ENCODE measurements around the gene ESRRG.

The ESRRG gene

GRCh38 chr1:216726435-216726834 lies 3.2 kb upstream of the ESRRG start:
- no peak for TF ChIP-seq ARNTL (CRISPR knock-in tag; IDR thresholded peaks at IDR 0.05; ENCODE audit: borderline replicate concordance, low read depth)
- TF ChIP-seq BACH2 (CRISPR knock-in tag; IDR thresholded peaks at IDR 0.05; ENCODE audit: borderline replicate concordance), result no peak
- no peak for TF ChIP-seq PATZ1 (CRISPR knock-in tag; IDR thresholded peaks at IDR 0.05; ENCODE audit: borderline replicate concordance)
- no peak for TF ChIP-seq ZC3H10 (CRISPR knock-in tag; IDR thresholded peaks at IDR 0.05)
- ATAC-seq, result no peak

- TF ChIP-seq PPARA (CRISPR knock-in tag; IDR thresholded peaks at IDR 0.05; ENCODE audit: borderline replicate concordance), result no peak
- peak; percentile 39 for ATAC-seq
Measured at GRCh38 chr1:216722821-216723220, 408 bp downstream of the ESRRG start.

- no peak for TF ChIP-seq ZNF565 (CRISPR knock-in tag; conservative IDR thresholded peaks at IDR 0.05; ENCODE audit: low read depth)
- no peak for TF ChIP-seq OSR1 (CRISPR knock-in tag; IDR thresholded peaks at IDR 0.05)
- no peak for TF ChIP-seq ARNTL (CRISPR knock-in tag; IDR thresholded peaks at IDR 0.05; ENCODE audit: borderline replicate concordance, low read depth)
- peak; percentile 15; the same call in 1 of the 2 replicates for TF ChIP-seq ZNF70 (CRISPR knock-in tag; IDR thresholded peaks at IDR 0.05)
- TF ChIP-seq TOX (CRISPR knock-in tag; IDR thresholded peaks at IDR 0.05; ENCODE audit: borderline replicate concordance), result no peak
- no peak for TF ChIP-seq PATZ1 (CRISPR knock-in tag; IDR thresholded peaks at IDR 0.05; ENCODE audit: borderline replicate concordance)
- peak; percentile 55 for ATAC-seq
Measured at GRCh38 chr1:216721863-216722262, 1.4 kb downstream of the ESRRG start.

- TF ChIP-seq CREB5 (CRISPR knock-in tag; IDR thresholded peaks at IDR 0.05; ENCODE audit: low read depth), result no peak
- no peak; the same call in 1 of the 2 replicates for TF ChIP-seq POU6F1 (CRISPR knock-in tag; IDR thresholded peaks at IDR 0.05; ENCODE audit: borderline replicate concordance, low read depth)
- no peak for TF ChIP-seq ESRRG (CRISPR knock-in tag; IDR thresholded peaks at IDR 0.05)
- TF ChIP-seq ZNF8 (CRISPR knock-in tag; IDR thresholded peaks at IDR 0.05), result no peak
- no peak for TF ChIP-seq ZC3H10 (CRISPR knock-in tag; IDR thresholded peaks at IDR 0.05)
- no peak for TF ChIP-seq OSR1 (CRISPR knock-in tag; IDR thresholded peaks at IDR 0.05)
- peak; percentile 2 for ATAC-seq
Measured at GRCh38 chr1:216721062-216721461, 2.2 kb downstream of the ESRRG start.

GRCh38 chr1:216711712-216712111 lies 11.5 kb downstream of the ESRRG start:
- ATAC-seq, result no peak
- peak; percentile 76 for TF ChIP-seq ISL1 (CRISPR knock-in tag; IDR thresholded peaks at IDR 0.05)
- peak; percentile 85 for TF ChIP-seq ZC3H10 (CRISPR knock-in tag; IDR thresholded peaks at IDR 0.05)
- no peak for TF ChIP-seq ZNF70 (CRISPR knock-in tag; IDR thresholded peaks at IDR 0.05)
- no peak for TF ChIP-seq GLIS3 (CRISPR knock-in tag; IDR thresholded peaks at IDR 0.05)
- no peak for TF ChIP-seq ZFP3 (CRISPR knock-in tag; IDR thresholded peaks at IDR 0.05)

- TF ChIP-seq SNAI2 (CRISPR knock-in tag; IDR thresholded peaks at IDR 0.05) (no peak), RARB (CRISPR knock-in tag; IDR thresholded peaks at IDR 0.05) (no peak), GLIS3 (CRISPR knock-in tag; IDR thresholded peaks at IDR 0.05) (no peak), CREB5 (CRISPR knock-in tag; IDR thresholded peaks at IDR 0.05; ENCODE audit: low read depth) (no peak), ISL1 (CRISPR knock-in tag; IDR thresholded peaks at IDR 0.05) (no peak), TCF4 (CRISPR knock-in tag; IDR thresholded peaks at IDR 0.05; ENCODE audit: borderline replicate concordance) (no peak), POU6F1 (CRISPR knock-in tag; IDR thresholded peaks at IDR 0.05; ENCODE audit: borderline replicate concordance, low read depth) (no peak), ZNF565 (CRISPR knock-in tag; conservative IDR thresholded peaks at IDR 0.05; ENCODE audit: low read depth) (no peak), CSDC2 (CRISPR knock-in tag; IDR thresholded peaks at IDR 0.05) (no peak), ZNF8 (CRISPR knock-in tag; IDR thresholded peaks at IDR 0.05) (no peak), ZC3H10 (CRISPR knock-in tag; IDR thresholded peaks at IDR 0.05) (no peak), TOX (CRISPR knock-in tag; IDR thresholded peaks at IDR 0.05; ENCODE audit: borderline replicate concordance) (no peak), ZNF70 (CRISPR knock-in tag; IDR thresholded peaks at IDR 0.05) (no peak), PPARA (CRISPR knock-in tag; IDR thresholded peaks at IDR 0.05; ENCODE audit: borderline replicate concordance) (no peak)
- ATAC-seq, result no peak
Measured at GRCh38 chr1:216710598-216711333, 12.5 kb downstream of the ESRRG start.

Data from SK-N-SH treated with all-trans-retinoic acid at 6 μM for 48 hours (cell line).